GM18505 (cell line): Measurements from ENCODE around the gene RPTOR.
"Not testable (repeated sequence)": the region's sequence is repeated elsewhere in the genome, so short reads cannot be mapped to it uniquely, and the experiment has no call there.

Experiments
- ATAC-seq: cut with Tn5 transposase; IDR thresholded peaks from one replicate; pipeline ENCODE4 v1.9.1; 2021; ENCODE audit not compliant: unreplicated experiment
- POLR2A ChIP-seq: IDR thresholded peaks from 4 replicates; pipeline ENCODE4 v1.6.1; 2011; ENCODE audit warnings: borderline replicate concordance; ENCODE audit not compliant: insufficient read depth, insufficient read length; ENCODE audit errors: extremely low read depth

Gene RPTOR

DNA sequence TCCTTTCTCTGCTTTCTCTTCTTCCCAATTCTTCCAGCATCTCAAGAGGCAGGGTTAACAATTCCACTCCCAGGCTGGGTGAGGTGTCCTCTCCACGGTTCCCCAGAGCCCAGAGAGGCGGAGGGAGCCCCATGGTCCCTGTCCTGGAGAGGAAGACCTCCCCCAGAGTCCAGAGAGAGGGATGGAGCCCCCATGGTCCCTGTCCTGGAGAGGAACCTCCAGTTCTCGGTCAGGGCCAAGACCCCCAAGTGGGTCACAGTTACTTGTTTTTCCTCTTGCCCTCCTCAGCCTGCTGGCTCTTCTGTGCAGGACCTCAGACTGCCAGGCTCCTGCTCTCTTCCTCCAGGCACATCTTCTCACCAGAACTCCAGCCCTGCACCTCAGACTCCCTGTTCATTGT is 135.2 kb downstream of the RPTOR start:
- ATAC-seq = no peak

DNA sequence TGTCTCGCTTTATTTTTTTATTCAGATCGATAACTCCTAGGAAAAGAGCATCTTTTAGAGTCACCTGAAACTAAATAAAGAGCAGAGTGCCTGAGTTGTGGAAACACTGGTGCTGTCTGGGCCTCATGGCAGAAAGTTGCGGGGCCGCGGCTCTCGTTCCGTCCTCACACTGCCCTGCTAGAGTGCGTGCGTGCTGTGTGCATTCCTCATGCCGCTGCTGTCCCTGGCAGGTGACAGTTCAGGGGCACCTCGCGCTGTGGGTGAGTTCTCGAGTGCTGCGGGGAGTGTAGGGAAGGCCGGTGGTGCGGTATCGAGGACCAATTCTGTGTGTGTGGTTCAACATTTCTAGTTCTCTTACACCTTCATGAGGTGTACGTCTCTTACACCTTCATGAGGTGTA is 136.6 kb downstream of the RPTOR start:
- ATAC-seq = no peak
- no peak for TF ChIP-seq POLR2A

More for the DNA sequence above, 135.2 kb downstream of the RPTOR start:
- no peak for TF ChIP-seq POLR2A

- TF ChIP-seq POLR2A = no peak
- no peak for ATAC-seq
These were observed 137.7 kb downstream of the RPTOR start for GRCh38 chr17:80682372-80682771.

- TF ChIP-seq POLR2A = no peak
- no peak for ATAC-seq
These were observed 139.0 kb downstream of the RPTOR start for GRCh38 chr17:80683625-80684104.

GRCh38 chr17:80687839-80688238 is 143.2 kb downstream of the RPTOR start:
- no peak for TF ChIP-seq POLR2A
- no peak for ATAC-seq

- ATAC-seq = no peak
- TF ChIP-seq POLR2A = no peak
These were observed 144.5 kb downstream of the RPTOR start for GRCh38 chr17:80689129-80689619.

DNA sequence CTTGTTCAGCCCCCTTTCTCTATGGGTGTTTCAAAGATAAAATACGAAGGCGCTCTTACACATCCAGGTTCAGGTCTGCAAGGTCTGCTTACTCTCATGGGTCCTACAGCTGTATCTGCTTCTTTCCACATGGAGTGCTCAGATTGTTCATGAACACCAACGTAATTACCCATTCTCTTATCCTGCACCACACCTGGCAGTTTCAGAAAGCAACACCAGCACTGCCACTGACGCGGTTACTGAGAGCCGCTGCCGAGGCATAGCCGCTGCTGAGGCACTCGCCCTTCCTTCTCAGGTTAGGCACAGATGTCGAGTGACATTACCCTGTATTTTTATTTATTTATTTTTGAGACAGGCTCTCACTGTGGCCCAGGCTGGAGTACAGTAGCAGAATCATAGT is 147.1 kb downstream of the RPTOR start:
- no peak for ATAC-seq
- TF ChIP-seq POLR2A = no peak

- no peak for ATAC-seq
- no peak for TF ChIP-seq POLR2A
These were observed 148.4 kb downstream of the RPTOR start for GRCh38 chr17:80692931-80693467.

- TF ChIP-seq POLR2A = no peak
- ATAC-seq = no peak
These were observed 148.9 kb downstream of the RPTOR start for GRCh38 chr17:80693511-80693910.

DNA sequence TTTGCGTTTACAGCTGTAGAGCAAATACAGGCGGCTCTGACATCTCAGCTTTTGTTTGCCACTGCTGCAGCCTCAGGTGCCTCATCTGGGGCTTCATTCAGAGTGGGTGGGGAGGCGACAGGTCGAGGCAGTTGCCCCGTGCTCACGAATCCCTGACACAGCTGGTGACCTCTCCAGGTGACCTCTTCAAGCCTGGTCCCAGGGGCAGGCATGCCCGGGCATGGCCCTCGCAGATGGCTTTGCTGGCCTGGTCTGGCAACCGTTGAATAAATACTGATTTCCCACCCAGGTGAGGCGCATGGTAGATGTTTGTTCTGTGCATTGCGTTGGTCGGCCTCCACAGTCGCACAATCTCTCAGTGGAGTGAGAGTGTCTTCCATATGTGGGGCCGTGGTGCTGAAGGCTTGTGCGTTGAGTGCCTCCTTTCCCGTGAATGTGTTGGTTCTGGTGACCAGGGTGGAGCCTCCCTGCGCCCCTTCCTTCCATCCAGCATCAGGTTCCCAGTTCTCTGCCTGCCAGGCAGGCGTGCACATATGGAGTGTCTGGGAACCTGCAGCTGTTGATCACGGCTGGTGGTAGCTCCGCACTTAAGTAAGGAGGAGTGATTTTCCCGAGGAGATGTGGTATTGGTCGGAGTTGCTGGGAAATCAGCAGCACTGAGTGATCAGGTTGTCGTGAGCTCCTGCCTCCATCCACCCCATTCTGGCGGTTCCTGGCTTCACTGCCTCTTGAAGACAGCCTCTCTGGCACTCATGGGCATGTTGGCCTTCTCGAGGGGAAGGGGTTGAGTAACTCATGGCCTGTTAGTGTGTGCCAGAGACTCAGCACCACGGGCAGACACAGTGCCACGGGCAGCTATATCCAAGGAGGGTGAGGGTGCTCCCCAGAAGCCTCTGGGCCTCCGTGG is 149.7 kb downstream of the RPTOR start:
- no peak for ATAC-seq
- TF ChIP-seq POLR2A = no peak

- ATAC-seq = no peak
- TF ChIP-seq POLR2A = no peak
These were observed 150.6 kb downstream of the RPTOR start for GRCh38 chr17:80694992-80695912.

DNA sequence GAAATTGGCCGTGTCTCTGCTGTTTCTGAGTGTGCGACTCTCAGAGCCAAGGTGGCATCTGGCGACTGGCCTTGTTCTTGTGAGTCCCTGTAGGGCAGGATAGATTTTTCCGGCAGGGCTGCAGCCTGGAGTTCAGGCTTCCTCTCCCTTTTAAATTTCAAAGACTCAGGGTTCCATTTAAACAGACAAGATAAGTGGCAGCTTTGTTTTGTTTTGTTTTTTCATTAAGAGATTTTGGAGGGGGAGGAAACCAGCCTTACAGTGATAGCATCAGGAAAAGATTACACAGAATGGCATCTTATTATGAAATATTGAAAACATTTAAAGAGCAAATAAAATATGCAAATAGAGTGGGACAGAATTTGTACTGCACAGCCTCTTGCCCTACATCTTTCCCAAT is 151.3 kb downstream of the RPTOR start:
- no peak for TF ChIP-seq POLR2A
- no peak for ATAC-seq

DNA sequence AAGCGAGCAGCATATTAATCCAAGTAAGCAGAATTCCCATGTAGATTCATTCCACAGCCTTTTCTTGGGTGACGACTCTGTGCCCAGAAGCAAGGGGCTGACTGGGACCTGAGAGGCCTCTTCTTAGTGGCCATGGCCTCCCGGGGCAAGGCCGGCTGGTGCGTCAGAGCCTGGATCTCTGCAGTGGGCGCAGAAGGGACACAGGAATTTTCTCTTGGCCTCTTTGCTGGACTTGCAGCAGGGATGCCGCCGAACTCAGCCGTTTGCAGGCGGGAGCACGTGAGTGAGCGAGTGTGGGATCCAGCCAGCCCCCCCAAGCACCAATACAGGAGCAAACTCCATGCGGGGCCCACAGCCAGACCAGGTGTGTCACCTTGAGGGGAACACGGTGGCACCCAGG is 151.8 kb downstream of the RPTOR start:
- ATAC-seq = no peak
- no peak for TF ChIP-seq POLR2A

GRCh38 chr17:80696964-80697363 is 152.3 kb downstream of the RPTOR start:
- ATAC-seq = no peak
- no peak for TF ChIP-seq POLR2A

DNA sequence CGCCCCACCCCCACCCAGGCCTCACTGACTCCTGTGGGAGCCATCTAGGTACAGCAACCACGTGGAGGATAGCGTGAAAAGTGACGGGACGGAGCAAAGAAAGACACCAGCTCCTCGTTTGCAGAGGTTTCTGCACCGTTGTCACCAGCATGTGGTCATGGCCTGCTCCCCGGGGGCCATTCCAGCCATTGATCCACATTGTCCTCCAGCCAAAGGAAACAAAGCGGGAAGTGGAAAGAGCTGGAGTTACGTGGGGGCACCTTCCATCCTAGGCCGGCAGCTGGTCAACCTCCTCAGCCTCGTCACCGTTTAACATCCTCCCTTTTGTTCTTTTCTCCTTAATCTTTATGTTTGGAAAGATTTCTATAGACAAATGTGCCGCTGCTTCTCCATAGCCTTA is 153.7 kb downstream of the RPTOR start:
- ATAC-seq = no peak
- TF ChIP-seq POLR2A = no peak

- ATAC-seq = not testable (repeated sequence)
These were observed 154.6 kb downstream of the RPTOR start for GRCh38 chr17:80699205-80699604.
